ENCODE data around the gene SEC14L6.

SEC14L6 gene

DNA sequence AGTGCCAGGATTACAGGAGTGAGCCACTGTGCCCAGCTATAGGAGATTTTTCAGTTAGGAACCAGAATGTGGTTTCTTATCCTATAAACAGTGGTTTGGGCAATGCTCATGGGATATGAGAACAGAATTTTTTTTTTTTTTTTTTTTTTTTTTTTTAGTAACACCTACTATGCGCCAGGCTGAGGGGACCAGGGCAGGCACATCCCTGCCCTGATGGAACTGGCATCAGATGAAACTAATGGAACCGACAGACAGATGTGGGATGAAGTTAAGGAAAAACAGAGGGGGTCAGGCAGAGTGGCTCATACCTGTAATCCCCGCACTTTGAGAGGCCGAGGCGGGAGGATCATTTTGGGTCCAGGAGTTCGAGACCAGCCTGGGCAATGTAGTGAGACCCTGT is 45.9 kb downstream of the SEC14L6 start:
- DNase-seq (ENCODE audit: low read depth, low spot score), result no peak
- no CpG with 5 or more reads among the region's 6 CpGs for WGBS (ENCODE audit: insufficient coverage, insufficient read length)
- H3K27me3 ChIP-seq (ENCODE audit: control insufficient read depth, insufficient read depth, low read length), result no peaks in the 10 kb centered on the region
- H3K36me3 ChIP-seq (ENCODE audit: control insufficient read depth, insufficient read depth, low read length), result no peaks in the 10 kb centered on the region
- H3K4me1 ChIP-seq (ENCODE audit: control insufficient read depth, insufficient read depth, low read length), result no peaks in the 10 kb centered on the region
- no peak overlapping the region for H3K27ac ChIP-seq (ENCODE audit: low read length)
- H3K4me3 ChIP-seq (ENCODE audit: low read length), result no peak overlapping the region
- no peaks in the 10 kb centered on the region for H3K9me3 ChIP-seq (ENCODE audit: control insufficient read depth, insufficient read depth, low read length)

DNA sequence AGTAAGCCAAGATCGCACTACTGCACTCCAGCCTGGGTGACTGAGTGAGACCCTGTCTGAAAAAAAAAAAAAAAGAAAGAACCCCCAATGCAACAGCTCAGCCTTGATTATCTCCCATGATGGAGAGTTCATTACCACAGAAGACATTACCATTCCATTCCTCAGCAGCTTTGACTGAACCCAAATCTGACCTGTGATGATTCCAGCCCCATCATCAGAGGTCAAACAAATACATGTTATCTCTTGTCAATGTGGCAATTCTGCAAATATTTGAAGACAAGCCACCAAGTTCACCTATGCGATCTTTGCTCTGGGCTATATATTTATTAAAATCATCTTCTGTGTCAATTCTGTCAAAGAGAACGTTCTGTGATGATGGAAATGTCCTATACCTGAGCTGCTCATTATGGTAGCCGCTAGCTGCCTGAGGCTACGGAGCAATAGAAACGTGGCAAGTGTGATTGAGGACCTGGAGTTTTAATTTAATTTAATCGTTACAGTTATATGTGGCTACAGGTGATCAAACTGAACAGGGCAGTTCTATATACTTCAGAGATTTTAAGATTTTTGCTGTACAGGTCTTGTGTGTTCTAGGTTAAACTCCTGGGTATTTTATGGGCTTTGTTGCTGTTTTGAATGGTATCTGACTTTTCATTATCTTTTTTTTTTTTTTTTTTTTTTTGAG is 48.9 kb downstream of the SEC14L6 start:
- H3K4me3 ChIP-seq (ENCODE audit: low read length), result no peak overlapping the region
- no peak overlapping the region for H3K27ac ChIP-seq (ENCODE audit: low read length)
- no peaks in the 10 kb centered on the region for H3K27me3 ChIP-seq (ENCODE audit: control insufficient read depth, insufficient read depth, low read length)
- WGBS (ENCODE audit: insufficient coverage, insufficient read length), result no CpG with 5 or more reads among the region's 7 CpGs
- no peaks in the 10 kb centered on the region for H3K36me3 ChIP-seq (ENCODE audit: control insufficient read depth, insufficient read depth, low read length)
- H3K4me1 ChIP-seq (ENCODE audit: control insufficient read depth, insufficient read depth, low read length), result no peaks in the 10 kb centered on the region
- no peaks in the 10 kb centered on the region for H3K9me3 ChIP-seq (ENCODE audit: control insufficient read depth, insufficient read depth, low read length)
- DNase-seq (ENCODE audit: low read depth, low spot score), result no peak

DNA sequence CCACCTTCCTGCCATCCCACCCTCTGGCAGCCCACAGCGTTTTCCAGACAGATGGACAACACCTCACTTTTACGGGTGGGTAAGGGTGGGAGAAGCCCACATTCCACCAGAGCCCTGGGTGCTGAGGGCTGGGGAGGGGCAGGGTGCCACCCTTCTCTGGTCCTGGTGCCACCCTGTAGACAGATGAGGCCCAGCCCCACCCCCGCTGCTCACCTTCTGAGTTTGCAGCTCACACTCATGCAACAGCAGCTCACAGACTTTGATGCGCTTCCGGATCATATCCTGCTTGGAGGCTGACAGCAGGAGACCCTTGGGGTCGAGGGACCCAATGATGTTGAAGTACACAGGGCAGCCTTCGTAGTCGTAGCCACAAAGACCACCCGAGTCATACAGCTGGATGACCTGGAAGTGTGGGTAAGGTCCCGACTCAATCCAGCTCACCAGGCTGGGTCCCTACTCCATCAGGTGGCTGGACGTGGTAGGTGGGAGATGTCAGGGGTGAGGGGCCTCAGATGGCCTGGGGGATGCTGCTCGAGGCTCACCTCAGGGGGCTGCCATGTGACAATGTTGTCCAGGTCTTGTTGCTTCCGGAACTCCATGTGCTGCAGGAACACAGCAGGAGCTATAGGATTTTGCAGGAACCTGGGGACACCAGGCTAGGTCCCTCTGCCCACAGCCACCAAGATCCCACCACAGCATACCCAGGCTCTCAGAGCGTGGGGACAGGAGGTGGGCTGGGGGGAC is 51.3 kb downstream of the SEC14L6 start:
- WGBS (ENCODE audit: insufficient coverage, insufficient read length), result no CpG with 5 or more reads among the region's 14 CpGs
- Histone ChIP-seq H3K4me3 (ENCODE audit: low read length) (no peak overlapping the region), H3K27ac (ENCODE audit: low read length) (no peak overlapping the region), H3K36me3 (ENCODE audit: control insufficient read depth, insufficient read depth, low read length) (no peaks in the 10 kb centered on the region), H3K27me3 (ENCODE audit: control insufficient read depth, insufficient read depth, low read length) (no peaks in the 10 kb centered on the region), H3K4me1 (ENCODE audit: control insufficient read depth, insufficient read depth, low read length) (no peaks in the 10 kb centered on the region), H3K9me3 (ENCODE audit: control insufficient read depth, insufficient read depth, low read length) (no peaks in the 10 kb centered on the region)
- no peak for DNase-seq (ENCODE audit: low read depth, low spot score)

DNA sequence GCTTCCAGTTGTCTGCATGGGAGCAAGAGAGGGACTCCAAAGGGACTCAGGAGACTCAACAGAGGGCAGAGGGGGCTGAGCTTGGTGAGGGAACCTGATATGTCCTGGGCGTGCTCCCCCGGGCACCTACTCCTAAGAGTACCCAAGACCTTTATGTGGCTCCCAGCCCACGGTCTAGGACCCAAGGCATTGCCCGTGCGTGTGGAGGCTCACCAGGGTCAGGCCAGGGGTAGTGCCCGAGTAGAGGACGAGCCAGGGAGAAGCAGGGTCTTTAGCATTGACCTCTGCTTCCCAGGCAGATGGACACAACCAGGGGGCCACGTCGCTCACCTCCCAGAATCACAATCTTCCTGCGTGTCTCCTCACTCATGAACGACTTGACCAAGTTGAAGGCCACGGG is 54.4 kb downstream of the SEC14L6 start:
- H3K36me3 ChIP-seq (ENCODE audit: control insufficient read depth, insufficient read depth, low read length), result no peaks in the 10 kb centered on the region
- H3K27ac ChIP-seq (ENCODE audit: low read length), result no peak overlapping the region
- DNase-seq (ENCODE audit: low read depth, low spot score), result no peak
- H3K27me3 ChIP-seq (ENCODE audit: control insufficient read depth, insufficient read depth, low read length), result no peaks in the 10 kb centered on the region
- no peaks in the 10 kb centered on the region for H3K9me3 ChIP-seq (ENCODE audit: control insufficient read depth, insufficient read depth, low read length)
- no peaks in the 10 kb centered on the region for H3K4me1 ChIP-seq (ENCODE audit: control insufficient read depth, insufficient read depth, low read length)
- WGBS (ENCODE audit: insufficient coverage, insufficient read length), result no CpG with 5 or more reads among the region's 12 CpGs
- H3K4me3 ChIP-seq (ENCODE audit: low read length), result no peak overlapping the region

DNA sequence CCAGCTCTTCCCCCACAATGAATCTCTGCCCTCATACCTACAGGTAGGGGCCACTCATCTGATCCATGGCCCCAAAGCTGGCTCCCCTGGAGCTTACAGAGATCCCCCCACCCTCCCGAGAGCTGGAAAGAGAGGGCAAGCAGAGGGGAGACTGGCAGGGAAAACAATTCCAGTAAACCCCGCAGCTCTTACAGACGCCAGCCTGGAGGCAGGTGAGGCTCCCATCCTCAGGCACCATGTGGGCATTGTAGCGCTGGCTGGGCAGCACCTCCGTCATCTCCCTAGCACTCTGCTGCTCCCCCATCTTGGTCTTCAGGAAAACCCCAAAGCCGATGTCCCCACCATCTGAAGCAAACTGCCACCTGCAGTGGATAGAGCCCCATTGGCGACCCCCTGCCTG is 55.2 kb downstream of the SEC14L6 start:
- Histone ChIP-seq H3K27ac (ENCODE audit: low read length) (no peak overlapping the region), H3K36me3 (ENCODE audit: control insufficient read depth, insufficient read depth, low read length) (no peaks in the 10 kb centered on the region), H3K27me3 (ENCODE audit: control insufficient read depth, insufficient read depth, low read length) (no peaks in the 10 kb centered on the region), H3K9me3 (ENCODE audit: control insufficient read depth, insufficient read depth, low read length) (no peaks in the 10 kb centered on the region), H3K4me1 (ENCODE audit: control insufficient read depth, insufficient read depth, low read length) (no peaks in the 10 kb centered on the region), H3K4me3 (ENCODE audit: low read length) (no peak overlapping the region)
- DNase-seq (ENCODE audit: low read depth, low spot score), result no peak
- no CpG with 5 or more reads among the region's 7 CpGs for WGBS (ENCODE audit: insufficient coverage, insufficient read length)

DNA sequence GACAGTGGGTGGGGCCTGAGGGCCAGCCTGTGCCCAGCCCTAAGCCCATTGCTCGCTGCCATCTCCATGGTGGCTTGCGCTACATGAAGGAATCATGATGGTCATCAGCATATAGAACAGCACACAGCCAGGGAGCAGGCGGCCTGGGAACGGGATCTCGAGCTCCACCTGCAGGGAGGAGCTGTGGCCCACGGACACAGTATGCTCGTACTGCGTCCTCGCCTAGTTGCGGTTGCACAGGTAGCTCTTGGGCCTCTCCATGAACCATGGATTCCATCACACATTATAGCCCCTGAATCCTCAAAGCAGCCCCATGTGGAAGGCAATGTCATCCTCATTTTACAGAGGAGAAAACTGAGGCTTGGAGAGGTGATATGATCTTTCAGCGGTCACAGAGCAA is 56.1 kb downstream of the SEC14L6 start:
- no peak for DNase-seq (ENCODE audit: low read depth, low spot score)
- Histone ChIP-seq H3K27ac (ENCODE audit: low read length) (no peak overlapping the region), H3K27me3 (ENCODE audit: control insufficient read depth, insufficient read depth, low read length) (no peaks in the 10 kb centered on the region), H3K36me3 (ENCODE audit: control insufficient read depth, insufficient read depth, low read length) (no peaks in the 10 kb centered on the region), H3K4me1 (ENCODE audit: control insufficient read depth, insufficient read depth, low read length) (no peaks in the 10 kb centered on the region), H3K9me3 (ENCODE audit: control insufficient read depth, insufficient read depth, low read length) (no peaks in the 10 kb centered on the region), H3K4me3 (ENCODE audit: low read length) (no peak overlapping the region)
- WGBS (ENCODE audit: insufficient coverage, insufficient read length), result no CpG with 5 or more reads among the region's 11 CpGs

DNA sequence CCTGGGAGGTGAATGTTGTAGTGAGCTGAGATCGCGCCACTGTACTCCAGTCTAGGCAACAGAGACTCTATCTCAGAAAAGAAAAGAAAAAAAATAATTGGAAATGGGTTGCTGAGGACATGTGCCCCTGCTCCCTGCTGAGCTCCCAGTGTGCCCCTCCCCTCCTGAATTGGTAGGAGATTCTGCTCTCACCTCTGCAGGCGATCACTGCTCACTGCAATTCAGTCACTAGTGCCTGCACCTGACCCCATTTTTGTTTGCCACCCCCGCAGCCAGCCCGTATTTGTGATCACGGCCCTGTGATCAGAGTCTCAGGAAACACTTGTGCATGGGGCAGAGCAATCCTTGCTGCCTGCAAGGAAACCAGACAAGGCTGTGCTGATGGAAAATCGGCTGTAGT is 58.4 kb downstream of the SEC14L6 start:
- no peak overlapping the region for H3K4me3 ChIP-seq (ENCODE audit: low read length)
- WGBS (ENCODE audit: insufficient coverage, insufficient read length), result no CpG with 5 or more reads among the region's 7 CpGs
- no peak for DNase-seq (ENCODE audit: low read depth, low spot score)

DNA sequence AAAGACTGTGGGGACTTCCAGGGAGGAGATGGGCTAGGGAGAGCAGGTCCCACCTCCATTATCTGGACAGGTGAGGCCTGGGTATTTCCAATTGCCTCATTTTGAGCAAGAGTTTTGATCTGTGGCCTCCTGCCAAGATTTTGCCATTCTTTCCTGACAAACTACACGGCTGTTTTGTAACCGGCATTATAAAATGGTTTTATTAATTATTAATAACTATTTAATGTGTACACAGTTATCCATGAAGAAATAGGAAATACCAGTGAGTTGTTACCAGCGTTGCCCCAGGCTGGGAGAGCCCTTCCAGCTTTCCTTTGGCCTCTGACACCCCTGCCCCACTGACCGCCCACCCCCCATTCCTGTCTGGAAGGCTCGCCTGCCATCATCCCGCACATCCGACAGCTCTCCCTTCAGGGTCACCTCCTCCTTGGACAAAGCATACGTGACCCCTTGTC is 59.9 kb downstream of the SEC14L6 start:
- Histone ChIP-seq H3K4me1 (ENCODE audit: control insufficient read depth, insufficient read depth, low read length) (no peaks in the 10 kb centered on the region), H3K36me3 (ENCODE audit: control insufficient read depth, insufficient read depth, low read length) (no peaks in the 10 kb centered on the region), H3K27me3 (ENCODE audit: control insufficient read depth, insufficient read depth, low read length) (no peaks in the 10 kb centered on the region), H3K27ac (ENCODE audit: low read length) (no peak overlapping the region), H3K9me3 (ENCODE audit: control insufficient read depth, insufficient read depth, low read length) (no peaks in the 10 kb centered on the region), H3K4me3 (ENCODE audit: low read length) (no peak overlapping the region)
- DNase-seq (ENCODE audit: low read depth, low spot score), result no peak
- no CpG with 5 or more reads among the region's 8 CpGs for WGBS (ENCODE audit: insufficient coverage, insufficient read length)

More for the DNA sequence above, 58.4 kb downstream of the SEC14L6 start:
- H3K36me3 ChIP-seq (ENCODE audit: control insufficient read depth, insufficient read depth, low read length), result no peaks in the 10 kb centered on the region
- H3K4me1 ChIP-seq (ENCODE audit: control insufficient read depth, insufficient read depth, low read length), result no peaks in the 10 kb centered on the region
- H3K27ac ChIP-seq (ENCODE audit: low read length), result no peak overlapping the region
- H3K27me3 ChIP-seq (ENCODE audit: control insufficient read depth, insufficient read depth, low read length), result no peaks in the 10 kb centered on the region
- no peaks in the 10 kb centered on the region for H3K9me3 ChIP-seq (ENCODE audit: control insufficient read depth, insufficient read depth, low read length)

DNA sequence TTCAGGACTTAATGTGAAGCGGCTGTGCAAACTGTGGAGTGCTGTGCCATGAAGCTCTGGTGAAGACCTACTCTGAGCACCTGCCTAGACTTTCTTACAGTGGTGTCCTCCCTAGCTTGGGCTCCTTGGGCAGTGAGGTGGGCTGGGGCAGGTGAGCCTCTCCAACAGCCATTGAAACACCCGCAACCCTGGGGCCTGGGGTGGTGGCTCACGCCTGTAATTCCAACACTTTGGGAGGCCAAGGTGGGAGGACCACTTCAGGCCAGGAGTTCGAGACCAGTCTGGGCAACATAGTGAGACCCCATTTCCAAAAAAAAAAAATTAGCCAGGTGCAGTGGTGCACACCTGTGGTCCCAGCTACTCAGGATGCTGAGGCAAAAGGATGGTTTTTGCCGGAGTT is 60.4 kb downstream of the SEC14L6 start:
- H3K36me3 ChIP-seq (ENCODE audit: control insufficient read depth, insufficient read depth, low read length), result no peaks in the 10 kb centered on the region
- no peaks in the 10 kb centered on the region for H3K27me3 ChIP-seq (ENCODE audit: control insufficient read depth, insufficient read depth, low read length)
- DNase-seq (ENCODE audit: low read depth, low spot score), result no peak
- no CpG with 5 or more reads among the region's 5 CpGs for WGBS (ENCODE audit: insufficient coverage, insufficient read length)
- no peak overlapping the region for H3K4me3 ChIP-seq (ENCODE audit: low read length)
- H3K27ac ChIP-seq (ENCODE audit: low read length), result no peak overlapping the region
- no peaks in the 10 kb centered on the region for H3K9me3 ChIP-seq (ENCODE audit: control insufficient read depth, insufficient read depth, low read length)
- H3K4me1 ChIP-seq (ENCODE audit: control insufficient read depth, insufficient read depth, low read length), result no peaks in the 10 kb centered on the region

GRCh38 chr22:30485362-30485988 is 61.1 kb downstream of the SEC14L6 start:
- H3K4me1 ChIP-seq (ENCODE audit: control insufficient read depth, insufficient read depth, low read length), result no peaks in the 10 kb centered on the region
- peak; percentile 57 for DNase-seq (ENCODE audit: low read depth, low spot score)
- no peaks in the 10 kb centered on the region for H3K36me3 ChIP-seq (ENCODE audit: control insufficient read depth, insufficient read depth, low read length)
- WGBS (ENCODE audit: insufficient coverage, insufficient read length), result no CpG with 5 or more reads among the region's 18 CpGs
- no peaks in the 10 kb centered on the region for H3K27me3 ChIP-seq (ENCODE audit: control insufficient read depth, insufficient read depth, low read length)
- H3K4me3 ChIP-seq (ENCODE audit: low read length), result no peak overlapping the region
- no peaks in the 10 kb centered on the region for H3K9me3 ChIP-seq (ENCODE audit: control insufficient read depth, insufficient read depth, low read length)
- no peak overlapping the region for H3K27ac ChIP-seq (ENCODE audit: low read length)
